Activated CD8-positive, alpha-beta memory T cell treated with anti-CD3 and anti-CD28 coated beads, Interleukin-2, amount 50 U/mL, for 24 hours (primary cell): ENCODE measurements around the gene PPP1R37.
"Not testable (repeated sequence)": the region's sequence is repeated elsewhere in the genome, so short reads cannot be mapped to it uniquely, and the experiment has no call there.

Experiments
- DNase-seq: peaks from one replicate; pipeline ENCODE4 v3.0.0-alpha.2; 2020; ENCODE audit errors: extremely low read depth

PPP1R37 gene

GRCh38 chr19:45094707-45095106 lies 1.7 kb downstream of the PPP1R37 start:
- no peak for DNase-seq

GRCh38 chr19:45095496-45096413 lies 2.8 kb downstream of the PPP1R37 start:
- DNase-seq, result no peak

GRCh38 chr19:45096700-45097099 lies 3.7 kb downstream of the PPP1R37 start:
- DNase-seq, result no peak

- no peak for DNase-seq
Measured at GRCh38 chr19:45097450-45097775, 4.4 kb downstream of the PPP1R37 start.

- DNase-seq, result no peak
Measured at GRCh38 chr19:45097776-45098520, 5.0 kb downstream of the PPP1R37 start.

DNA sequence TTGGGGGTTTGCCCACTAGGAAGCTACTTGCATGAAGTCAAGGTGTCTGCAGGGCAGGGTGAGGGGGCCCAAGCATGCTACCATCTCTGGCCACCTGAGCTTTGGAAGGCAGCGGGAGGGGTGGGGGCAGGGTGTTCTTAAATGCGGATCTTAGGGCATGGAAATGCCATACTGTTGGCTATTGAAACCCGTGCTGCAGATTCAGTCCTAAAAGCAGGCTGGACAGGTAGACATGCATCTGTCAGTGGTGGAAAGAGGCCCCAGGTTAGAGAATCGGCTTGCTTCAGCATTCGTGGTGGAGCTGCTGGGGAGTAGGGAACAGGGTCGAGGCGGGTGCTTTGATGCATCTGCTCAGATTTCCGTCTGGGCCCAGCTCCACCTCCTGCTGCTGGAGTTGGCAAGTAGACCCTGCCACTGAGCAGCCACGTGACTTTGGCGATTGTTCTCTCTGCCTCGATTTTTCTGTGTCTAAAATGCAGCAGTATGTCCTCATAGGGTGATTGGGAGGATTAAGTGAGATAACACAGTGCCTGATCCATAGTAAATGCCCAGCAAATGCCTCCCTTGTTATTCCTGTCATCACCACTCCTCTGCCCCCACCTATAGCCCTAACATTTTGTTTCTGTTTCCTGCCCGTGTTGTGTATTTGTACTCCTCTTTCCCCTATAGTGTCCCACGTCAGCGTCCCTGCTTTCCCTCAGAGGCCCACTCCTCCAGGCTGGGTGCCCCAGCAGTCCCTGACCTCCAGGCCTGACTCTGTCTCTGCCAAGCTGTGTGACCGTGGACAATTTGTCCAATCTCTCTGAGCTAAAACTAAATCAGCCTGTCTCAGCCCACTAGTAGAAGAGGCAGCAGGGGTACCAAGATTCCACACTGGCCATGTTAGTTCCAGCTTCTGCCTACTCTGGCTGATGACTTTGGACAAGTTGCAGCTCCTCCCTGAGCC lies 5.8 kb downstream of the PPP1R37 start:
- no peak for DNase-seq

DNA sequence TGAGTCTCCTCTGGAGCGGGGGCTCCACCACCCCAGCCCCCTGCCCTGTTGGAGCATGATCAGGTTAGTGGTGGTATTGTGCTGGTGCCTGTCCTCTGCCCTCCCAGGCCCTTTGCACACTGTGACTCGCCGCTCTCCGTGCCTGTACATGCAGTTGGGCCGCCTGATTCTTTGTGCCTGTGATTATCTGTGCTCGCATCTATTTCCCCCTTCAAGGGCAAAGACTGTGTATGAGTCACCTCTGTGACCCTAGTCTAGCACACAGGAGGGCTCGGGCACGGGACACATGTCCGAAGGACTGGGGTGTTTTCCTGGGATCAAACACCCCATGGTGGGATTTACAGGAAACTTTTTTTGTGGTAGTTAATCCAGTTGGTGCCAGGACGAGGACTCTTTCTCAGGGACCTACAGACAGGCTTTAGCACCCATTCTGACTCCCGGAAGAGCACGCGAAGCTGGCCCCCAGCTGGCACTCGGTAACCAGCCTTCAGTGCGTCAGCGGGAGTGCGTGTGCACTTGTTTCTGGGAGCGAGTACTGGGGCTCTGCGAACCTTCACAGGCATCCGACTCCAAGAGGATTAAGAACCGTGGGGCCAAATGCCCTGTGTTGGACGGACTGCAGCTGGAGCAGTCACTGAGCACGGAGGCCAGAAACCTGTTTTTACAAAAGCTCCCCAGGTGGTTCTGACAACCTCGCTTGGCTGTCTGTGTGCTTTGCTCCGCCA lies 6.7 kb downstream of the PPP1R37 start:
- DNase-seq, result no peak

- no peak for DNase-seq
Measured at GRCh38 chr19:45100201-45100600, 7.2 kb downstream of the PPP1R37 start.

DNA sequence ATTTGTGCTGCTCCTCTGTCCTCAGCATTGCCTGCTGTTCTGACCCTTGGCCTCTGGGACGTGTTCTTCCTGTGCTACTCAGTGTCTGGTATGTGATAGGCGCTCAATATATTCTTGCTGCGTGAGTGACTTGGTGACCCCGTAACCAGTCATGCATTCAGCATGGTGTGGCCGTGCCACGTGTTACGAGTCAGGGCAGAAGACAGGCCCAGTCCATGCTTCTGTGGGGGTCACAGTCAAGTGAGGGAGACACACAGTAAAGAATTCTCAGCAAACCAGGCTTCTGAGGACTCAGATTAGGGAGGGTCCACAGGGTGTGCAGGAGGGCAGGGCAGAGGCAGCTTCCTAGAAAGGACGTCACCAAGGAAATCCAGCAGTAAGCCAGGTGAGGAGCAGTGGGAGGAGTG lies 7.9 kb downstream of the PPP1R37 start:
- DNase-seq, result no peak

GRCh38 chr19:45101806-45102205 lies 8.8 kb downstream of the PPP1R37 start:
- DNase-seq, result no peak

DNA sequence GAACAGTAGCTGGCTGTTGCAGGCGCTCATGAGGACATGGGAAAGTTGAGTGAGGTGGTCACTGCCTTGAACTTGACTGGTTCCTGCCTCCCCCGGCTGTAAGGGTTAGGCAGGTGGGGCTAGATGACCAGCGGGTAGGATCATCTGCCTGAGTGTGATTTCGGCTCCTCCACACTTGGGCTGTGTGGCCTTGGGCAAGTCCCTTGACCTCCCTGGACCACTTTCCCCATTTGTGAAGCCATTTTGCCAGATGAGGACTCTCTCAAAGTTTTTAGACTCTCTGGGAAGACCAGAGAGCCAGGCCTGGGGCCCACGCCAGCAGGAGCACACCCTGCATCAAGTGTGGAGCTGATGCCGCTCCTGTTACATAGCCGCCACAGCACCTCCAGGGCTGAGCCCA lies 9.5 kb downstream of the PPP1R37 start:
- no peak for DNase-seq

DNA sequence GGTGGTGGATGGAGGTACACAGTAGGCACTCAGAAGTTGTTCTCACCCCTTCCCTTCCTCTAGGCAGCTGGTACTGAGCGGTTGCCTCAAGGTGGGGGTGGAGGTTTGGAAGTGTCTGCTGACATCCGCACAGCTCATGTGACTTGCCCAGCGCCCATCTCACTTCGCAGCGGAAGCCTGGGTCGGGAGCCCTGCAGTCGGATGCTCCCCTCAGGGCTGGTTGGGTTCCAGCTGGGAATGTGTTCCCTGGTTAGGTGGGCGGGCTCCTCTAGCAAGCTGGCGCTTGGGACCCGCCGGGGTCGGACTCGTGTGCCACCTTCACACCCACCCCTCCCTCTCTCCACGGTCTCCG lies 10.2 kb downstream of the PPP1R37 start:
- DNase-seq, result no peak

DNA sequence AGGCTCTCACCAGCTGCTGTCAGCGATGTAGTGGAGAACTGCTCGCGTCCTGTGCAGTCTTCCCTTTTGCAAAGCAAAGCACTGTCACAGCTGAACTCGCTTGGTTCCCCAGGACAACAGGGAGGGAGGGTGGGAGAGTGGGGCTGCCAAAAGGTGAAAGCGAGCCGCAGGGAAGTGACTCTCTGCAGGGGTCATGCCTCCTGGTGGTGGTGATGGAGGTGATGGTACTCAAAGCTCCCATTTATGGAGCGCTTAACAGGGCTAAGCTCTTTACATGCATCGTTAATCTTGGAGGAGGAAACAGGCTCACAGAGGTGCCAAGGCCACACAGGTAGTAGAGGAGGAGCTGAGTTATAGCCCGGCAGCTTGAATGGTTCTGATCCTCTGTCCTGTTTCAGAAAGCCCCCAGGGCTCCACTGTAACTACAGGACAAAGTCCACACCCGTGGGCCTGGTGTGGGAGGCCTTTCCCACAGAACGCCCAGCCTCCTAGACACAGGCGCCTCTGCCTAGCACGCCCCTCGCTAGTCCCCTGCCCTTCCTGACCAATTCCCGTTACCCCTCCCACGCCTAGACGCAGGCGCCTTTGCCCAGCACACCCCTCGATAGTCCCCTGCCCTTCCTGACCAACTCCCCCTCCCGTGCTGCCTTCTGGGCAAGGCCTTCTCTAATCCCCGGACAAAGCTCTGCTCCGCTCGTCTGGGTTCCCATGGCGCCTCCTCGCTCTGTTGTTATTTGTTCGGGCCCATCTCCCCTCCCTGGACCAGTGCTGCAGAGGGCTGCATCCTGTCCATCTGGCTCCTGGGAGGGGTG lies 10.7 kb downstream of the PPP1R37 start:
- DNase-seq, result no peak

- no peak for DNase-seq
Measured at GRCh38 chr19:45104658-45105349, 11.8 kb downstream of the PPP1R37 start.

GRCh38 chr19:45106363-45106762 lies 13.4 kb downstream of the PPP1R37 start:
- DNase-seq, result not testable (repeated sequence)

GRCh38 chr19:45107621-45108150 lies 14.7 kb downstream of the PPP1R37 start:
- DNase-seq, result no peak

DNA sequence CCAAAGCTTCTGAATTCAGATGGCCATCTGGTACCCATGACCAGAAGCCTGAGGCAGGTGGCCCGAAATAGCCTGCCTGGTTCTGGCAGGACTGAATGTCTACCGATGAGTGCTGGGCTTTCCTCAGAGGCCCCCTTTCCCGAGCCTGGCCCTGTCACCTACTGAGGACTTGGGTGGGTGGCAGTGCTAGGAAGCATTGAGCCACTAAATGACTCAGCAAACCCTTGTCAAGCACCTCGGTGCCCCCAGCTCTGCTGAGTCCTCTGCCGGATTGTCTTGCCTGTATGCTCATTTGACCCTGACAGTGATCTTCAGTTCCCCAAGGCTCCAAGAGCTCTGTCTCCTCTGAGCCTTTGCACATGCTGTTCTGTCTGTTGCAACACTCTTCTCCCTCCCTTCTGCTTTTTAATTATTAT lies 17.9 kb downstream of the PPP1R37 start:
- DNase-seq, result no peak

DNA sequence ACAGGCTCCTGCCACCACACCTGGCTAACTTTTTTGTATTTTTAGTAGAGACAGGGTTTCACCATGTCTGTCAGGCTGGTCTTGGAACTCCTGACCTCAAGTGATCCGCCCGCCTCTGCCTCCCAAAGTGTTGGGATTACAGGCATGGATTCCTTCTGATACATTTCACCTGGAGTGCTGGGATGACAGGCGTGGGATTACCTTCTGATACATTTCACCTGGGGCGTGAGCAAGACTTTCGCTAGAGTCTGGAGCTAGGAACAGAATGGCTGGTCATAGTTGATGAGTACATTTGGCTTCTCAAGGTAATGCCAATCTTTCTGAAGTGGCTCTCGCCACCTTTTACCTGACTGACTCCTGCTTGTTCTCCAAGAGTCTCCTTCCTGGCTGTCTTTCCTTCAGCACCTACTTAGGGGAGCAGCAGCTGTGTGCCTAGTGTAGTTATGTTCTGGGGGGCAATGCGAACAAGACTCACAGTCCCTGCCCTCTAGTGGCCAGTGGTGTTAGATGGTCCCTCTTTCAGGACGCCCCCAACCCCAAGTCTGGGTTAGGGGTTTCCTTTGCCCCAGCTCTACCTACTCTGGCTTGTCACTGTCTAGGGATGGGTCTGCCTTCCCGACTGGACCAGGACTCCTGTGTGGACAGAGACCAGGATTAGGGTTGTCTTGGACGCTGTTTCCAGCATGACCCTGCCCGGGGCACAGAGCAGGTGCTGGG lies 19.3 kb downstream of the PPP1R37 start:
- DNase-seq, result no peak

DNA sequence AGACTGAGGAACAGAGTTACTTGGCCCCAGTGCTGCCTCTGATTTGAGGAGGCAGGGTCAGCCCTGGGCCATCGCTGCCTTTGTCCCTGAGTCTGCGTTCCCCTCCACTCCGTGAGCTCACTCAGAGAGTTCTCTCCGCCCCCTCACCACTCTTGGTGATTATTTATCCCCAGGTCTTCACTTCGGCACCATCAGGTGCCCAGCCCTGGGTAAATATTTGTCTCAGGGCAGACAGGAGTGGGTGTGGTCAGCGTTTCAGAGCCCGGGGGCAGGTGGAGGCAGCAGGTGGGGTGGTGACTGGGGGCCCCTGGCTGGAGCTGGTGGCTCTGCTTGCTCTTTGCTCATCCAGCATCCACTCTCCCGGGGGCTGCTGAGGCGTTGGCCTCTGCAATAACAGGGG lies 20.6 kb downstream of the PPP1R37 start:
- DNase-seq, result no peak
